Fibroblast of lung (primary cell): ENCODE data around the gene PSME4.

Source experiments
- CTCF ChIP-seq, 2 donors: IDR thresholded peaks in 1 of 2; conservative IDR thresholded peaks in 1 of 2; 1 replicate in 1 of 2; 2 replicates in 1 of 2; pipeline ENCODE4 v1.5.1; 2011 to 2012; ENCODE audit warnings: low read length in 2 of 2, control low read depth in 1 of 2, inconsistent platforms in 1 of 2, low read depth in 1 of 2, mild to moderate bottlenecking in 1 of 2
- EZH2 ChIP-seq: IDR thresholded peaks from 2 replicates; pipeline ENCODE4 v1.5.1; 2012; ENCODE audit warnings: low read length, control low read depth, mild to moderate bottlenecking; ENCODE audit errors: missing control alignments

DNA sequence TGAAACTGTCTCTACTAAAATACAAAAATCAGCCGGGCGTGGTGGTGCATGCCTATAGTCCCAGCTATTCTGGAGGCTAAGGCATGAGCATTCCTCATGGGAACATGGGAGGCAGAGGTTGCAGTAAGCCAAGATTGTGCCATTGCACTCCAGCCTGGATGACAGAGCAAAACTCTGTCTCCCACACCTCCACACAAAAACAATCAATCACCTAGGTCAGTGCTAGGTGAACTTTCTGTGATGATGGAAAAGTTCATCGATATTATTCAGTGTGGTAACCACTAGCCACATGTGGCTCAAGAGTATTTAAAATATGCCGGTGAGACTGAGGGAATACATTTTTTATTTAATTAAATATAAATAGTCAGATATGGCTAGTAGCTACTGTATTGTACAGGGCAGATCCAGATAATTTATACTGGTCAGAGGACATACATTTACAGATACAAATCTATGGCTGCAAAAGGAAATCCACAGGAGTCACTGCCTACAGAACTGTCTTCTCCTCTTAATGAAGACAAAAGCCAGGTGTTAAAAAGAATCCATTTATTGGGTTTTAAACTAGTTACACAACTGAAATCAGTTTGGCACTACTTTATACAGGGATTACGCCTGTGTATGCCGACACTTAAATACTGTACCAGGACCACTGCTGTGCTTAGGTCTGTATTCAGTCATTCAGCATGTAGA lies 107.1 kb downstream of the PSME4 start:
- TF ChIP-seq CTCF (conservative IDR thresholded peaks at IDR 0.05 in 1 of 2, IDR thresholded peaks at IDR 0.05 in 1 of 2; ENCODE audit: low read depth in 1 of 2, low read length in 2 of 2) (no peak), EZH2 (no peak)
